ENCODE results near the gene SOD3.
A peak's percentile ranks its signal among the peaks of the same experiment; 100 is the strongest.

SOD3 gene

DNA sequence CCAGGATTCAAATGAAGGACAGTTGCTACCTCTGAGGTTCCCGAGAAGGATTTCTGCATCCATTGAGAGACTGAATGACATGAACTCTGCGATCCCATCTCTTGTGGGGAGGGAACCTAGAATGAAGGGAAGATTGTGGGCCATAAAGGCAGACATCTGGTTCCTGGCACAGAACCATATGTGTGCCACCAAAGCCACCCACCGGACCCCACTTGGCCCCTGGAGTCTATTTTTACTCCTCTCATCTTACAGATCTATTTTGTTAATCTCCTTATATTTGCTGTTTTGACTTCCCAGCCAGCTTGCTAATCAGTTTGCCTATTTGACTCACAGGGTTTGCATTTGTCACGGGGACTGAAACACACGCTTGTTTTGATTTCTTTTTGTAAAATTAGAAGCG lies 7.3 kb downstream of the SOD3 start:
- ChIA-PET CTCF (no interaction called here), POLR2A (no interaction called here)
- Histone ChIP-seq H3K4me1 (ENCODE audit: control extremely low read depth in 1 of 4, control insufficient read depth in 4 of 4, insufficient read depth in 4 of 4, low read length in 3 of 4) (peaks cover 0 to 26% (median 11%) of the 10 kb centered on the region in 4 experiments), H3K9me3 (ENCODE audit: control extremely low read depth in 1 of 5, control insufficient read depth in 4 of 5, insufficient read depth in 2 of 5, low read depth in 1 of 5, low read length in 4 of 5) (no peaks in the 10 kb centered on the region), H3K27me3 (replicated peaks in 2 of 5; ENCODE audit: control insufficient read depth in 4 of 5, insufficient read depth in 5 of 5, low read length in 4 of 5) (peaks cover 0 to 45% (median 32%) of the 10 kb centered on the region in 5 experiments), H3K36me3 (ENCODE audit: control insufficient read depth in 4 of 4, insufficient read depth in 4 of 4, low read length in 3 of 4) (no peaks in the 10 kb centered on the region), H3K4me3 (ENCODE audit: control insufficient read depth in 1 of 7, extremely low read depth in 1 of 7, insufficient read depth in 4 of 7, low read depth in 2 of 7, low read length in 6 of 7) (no peak overlapping the region), H3K27ac (ENCODE audit: insufficient read depth in 1 of 2, low read depth in 1 of 2, low read length in 2 of 2, poor library complexity in 1 of 2, severe bottlenecking in 2 of 2) (no peak overlapping the region)
- DNase-seq: no peak
- 90% methylated on average over 2 of the region's 6 CpGs for WGBS (ENCODE audit: insufficient coverage)

DNA sequence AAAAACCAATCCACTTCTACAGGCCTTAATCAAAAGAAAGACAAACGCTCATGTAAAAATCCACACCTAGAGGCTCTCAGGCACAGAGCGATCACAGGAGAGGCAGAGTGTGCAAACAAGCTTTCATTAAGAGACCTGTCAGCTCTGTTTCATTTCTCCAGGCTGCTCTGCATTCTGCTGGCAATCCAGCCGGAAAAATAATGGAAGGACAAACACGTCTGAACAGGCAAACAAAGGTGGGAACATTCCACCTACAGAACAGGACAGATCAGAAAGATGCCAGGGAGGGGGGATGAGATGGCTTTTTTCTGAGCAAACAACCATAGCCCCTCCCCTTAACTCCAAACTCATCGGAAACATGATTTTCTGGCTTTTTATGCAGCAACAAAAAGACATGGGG lies 9.7 kb downstream of the SOD3 start:
- POLR2A ChIA-PET: interaction anchor here (0.6 kb wide), 1 partner anchor 562 kb away, joined by 3 read pairs; no protein-coding TSS in a partner anchor
- CTCF ChIA-PET: no interaction called here

DNA sequence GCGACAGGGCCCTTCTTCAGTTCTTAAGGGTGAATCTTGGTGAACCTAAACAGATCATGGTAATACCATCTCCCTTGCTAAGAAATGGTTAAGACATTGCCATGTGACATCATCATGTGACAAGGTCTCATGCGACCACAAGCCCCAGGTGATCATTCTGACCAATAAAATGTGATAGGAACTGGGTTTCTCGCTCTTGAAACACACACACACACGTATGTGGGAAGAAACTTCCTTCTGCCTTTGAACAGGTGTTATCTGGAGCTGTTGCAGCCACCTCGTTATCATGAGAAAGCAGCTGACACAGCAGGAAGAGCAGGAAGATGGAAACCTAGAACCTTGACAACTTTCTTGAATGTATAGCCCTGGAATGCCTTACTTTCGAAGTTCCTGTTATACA lies 10.2 kb downstream of the SOD3 start:
- H3K9me3 ChIP-seq (ENCODE audit: control extremely low read depth in 1 of 5, control insufficient read depth in 4 of 5, insufficient read depth in 2 of 5, low read depth in 1 of 5, low read length in 4 of 5): no peaks in the 10 kb centered on the region
- peaks cover 0 to 15% (median 5%) of the 10 kb centered on the region in 4 experiments for H3K4me1 ChIP-seq (ENCODE audit: control extremely low read depth in 1 of 4, control insufficient read depth in 4 of 4, insufficient read depth in 4 of 4, low read length in 3 of 4)
- no peak overlapping the region for H3K4me3 ChIP-seq (ENCODE audit: control insufficient read depth in 1 of 7, extremely low read depth in 1 of 7, insufficient read depth in 4 of 7, low read depth in 2 of 7, low read length in 6 of 7)
- DNase-seq: peak; percentile 15 to 79 (median 61)
- CTCF ChIA-PET: no interaction called here
- 47% methylated on average over 3 of the region's 6 CpGs for WGBS (ENCODE audit: insufficient coverage)
- H3K27me3 ChIP-seq (replicated peaks in 2 of 5; ENCODE audit: control insufficient read depth in 4 of 5, insufficient read depth in 5 of 5, low read length in 4 of 5): peaks cover 0 to 16% (median 12%) of the 10 kb centered on the region in 5 experiments
- H3K27ac ChIP-seq (ENCODE audit: insufficient read depth in 1 of 2, low read depth in 1 of 2, low read length in 2 of 2, poor library complexity in 1 of 2, severe bottlenecking in 2 of 2): no peak overlapping the region
- POLR2A ChIA-PET: no interaction called here
- H3K36me3 ChIP-seq (ENCODE audit: control insufficient read depth in 4 of 4, insufficient read depth in 4 of 4, low read length in 3 of 4): no peaks in the 10 kb centered on the region

More for the DNA sequence above, 9.7 kb downstream of the SOD3 start:
- H3K4me1 ChIP-seq (ENCODE audit: control extremely low read depth in 1 of 4, control insufficient read depth in 4 of 4, insufficient read depth in 4 of 4, low read length in 3 of 4): peaks cover 0 to 19% (median 7%) of the 10 kb centered on the region in 4 experiments
- no peaks in the 10 kb centered on the region for H3K9me3 ChIP-seq (ENCODE audit: control extremely low read depth in 1 of 5, control insufficient read depth in 4 of 5, insufficient read depth in 2 of 5, low read depth in 1 of 5, low read length in 4 of 5)
- peaks cover 0 to 21% (median 16%) of the 10 kb centered on the region in 5 experiments for H3K27me3 ChIP-seq (replicated peaks in 2 of 5; ENCODE audit: control insufficient read depth in 4 of 5, insufficient read depth in 5 of 5, low read length in 4 of 5)
- DNase-seq: no peak
- H3K27ac ChIP-seq (ENCODE audit: insufficient read depth in 1 of 2, low read depth in 1 of 2, low read length in 2 of 2, poor library complexity in 1 of 2, severe bottlenecking in 2 of 2): no peak overlapping the region
- 90% methylated on average over 3 of the region's 5 CpGs for WGBS (ENCODE audit: insufficient coverage)
- no peak overlapping the region for H3K4me3 ChIP-seq (ENCODE audit: control insufficient read depth in 1 of 7, extremely low read depth in 1 of 7, insufficient read depth in 4 of 7, low read depth in 2 of 7, low read length in 6 of 7)
- no peaks in the 10 kb centered on the region for H3K36me3 ChIP-seq (ENCODE audit: control insufficient read depth in 4 of 4, insufficient read depth in 4 of 4, low read length in 3 of 4)

DNA sequence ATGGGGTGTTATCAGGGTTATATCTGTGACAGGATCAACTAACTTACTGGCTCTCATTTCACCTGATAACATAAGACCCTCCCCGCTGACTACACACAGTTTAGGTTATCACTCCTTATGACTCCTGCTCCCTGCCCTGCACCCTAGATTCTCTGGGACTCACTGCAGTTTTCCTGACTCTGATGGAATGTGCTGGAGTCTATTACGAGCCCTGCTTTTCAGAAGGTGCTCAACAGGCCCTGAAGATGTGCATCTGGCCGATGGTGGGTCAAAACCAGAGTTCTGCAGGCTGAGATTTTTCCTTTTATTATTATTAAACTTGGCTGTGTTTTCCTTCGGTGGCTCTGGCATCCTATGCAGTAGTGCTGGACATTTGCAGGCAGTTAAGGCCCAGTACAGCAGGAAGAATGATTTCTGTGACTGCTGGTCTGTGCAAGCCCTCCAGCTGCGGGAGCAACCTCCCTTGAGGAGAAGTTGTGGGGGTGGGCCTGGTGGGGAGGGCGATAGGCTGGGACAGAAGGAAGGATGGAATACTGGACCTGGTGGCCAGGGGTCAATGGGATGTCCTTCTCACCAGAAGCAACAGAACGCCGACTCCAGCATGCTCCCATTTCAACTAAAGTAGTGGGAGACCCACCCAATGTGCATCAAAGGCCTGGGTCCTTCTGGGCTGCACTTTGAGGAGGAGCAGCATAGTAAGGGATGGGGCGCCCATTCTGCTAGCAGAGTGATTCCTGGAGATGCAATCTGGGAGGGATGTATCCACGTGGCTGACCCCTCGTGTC lies 11.0 kb downstream of the SOD3 start:
- ChIA-PET POLR2A (no interaction called here), CTCF (no interaction called here)
- WGBS (ENCODE audit: insufficient coverage): 99% methylated on average over 7 of the region's 11 CpGs
- Histone ChIP-seq H3K4me3 (ENCODE audit: control insufficient read depth in 1 of 7, extremely low read depth in 1 of 7, insufficient read depth in 4 of 7, low read depth in 2 of 7, low read length in 6 of 7) (no peak overlapping the region), H3K27ac (ENCODE audit: insufficient read depth in 1 of 2, low read depth in 1 of 2, low read length in 2 of 2, poor library complexity in 1 of 2, severe bottlenecking in 2 of 2) (no peak overlapping the region), H3K9me3 (ENCODE audit: control extremely low read depth in 1 of 5, control insufficient read depth in 4 of 5, insufficient read depth in 2 of 5, low read depth in 1 of 5, low read length in 4 of 5) (no peaks in the 10 kb centered on the region), H3K36me3 (ENCODE audit: control insufficient read depth in 4 of 4, insufficient read depth in 4 of 4, low read length in 3 of 4) (no peaks in the 10 kb centered on the region), H3K4me1 (ENCODE audit: control extremely low read depth in 1 of 4, control insufficient read depth in 4 of 4, insufficient read depth in 4 of 4, low read length in 3 of 4) (peaks cover 0 to 12% (median 4%) of the 10 kb centered on the region in 4 experiments), H3K27me3 (replicated peaks in 2 of 5; ENCODE audit: control insufficient read depth in 4 of 5, insufficient read depth in 5 of 5, low read length in 4 of 5) (peaks cover 0 to 8% (median 5%) of the 10 kb centered on the region in 5 experiments)
- no peak for DNase-seq

DNA sequence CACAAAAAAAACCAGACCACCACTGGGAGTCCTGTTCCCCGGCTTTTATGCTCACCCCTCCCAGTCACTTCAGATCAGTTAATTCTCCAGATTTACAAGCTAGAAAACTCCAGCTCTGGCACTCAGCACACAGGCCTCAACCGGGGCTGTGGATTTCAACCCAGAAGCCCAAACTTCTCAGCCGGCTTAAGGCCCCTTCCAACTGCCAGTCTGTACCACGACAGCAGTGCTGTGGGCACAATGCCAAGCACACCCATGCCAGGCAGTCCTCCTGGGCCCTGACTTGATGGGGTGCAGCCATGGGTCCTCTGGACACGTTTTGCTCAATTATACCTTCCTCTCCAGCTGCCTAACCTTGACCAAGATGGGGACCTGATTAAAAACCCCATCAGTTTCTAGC lies 12.2 kb downstream of the SOD3 start:
- Histone ChIP-seq H3K4me3 (ENCODE audit: control insufficient read depth in 1 of 7, extremely low read depth in 1 of 7, insufficient read depth in 4 of 7, low read depth in 2 of 7, low read length in 6 of 7) (no peak overlapping the region), H3K36me3 (ENCODE audit: control insufficient read depth in 4 of 4, insufficient read depth in 4 of 4, low read length in 3 of 4) (no peaks in the 10 kb centered on the region), H3K4me1 (ENCODE audit: control extremely low read depth in 1 of 4, control insufficient read depth in 4 of 4, insufficient read depth in 4 of 4, low read length in 3 of 4) (peaks cover 0 to 12% (median 4%) of the 10 kb centered on the region in 4 experiments), H3K27ac (ENCODE audit: insufficient read depth in 1 of 2, low read depth in 1 of 2, low read length in 2 of 2, poor library complexity in 1 of 2, severe bottlenecking in 2 of 2) (no peak overlapping the region), H3K27me3 (replicated peaks in 2 of 5; ENCODE audit: control insufficient read depth in 4 of 5, insufficient read depth in 5 of 5, low read length in 4 of 5) (peaks cover 0 to under 1% (median 0%) of the 10 kb centered on the region in 5 experiments), H3K9me3 (ENCODE audit: control extremely low read depth in 1 of 5, control insufficient read depth in 4 of 5, insufficient read depth in 2 of 5, low read depth in 1 of 5, low read length in 4 of 5) (peaks cover 0 to under 1% (median 0%) of the 10 kb centered on the region in 5 experiments)
- ChIA-PET CTCF (no interaction called here), POLR2A (no interaction called here)
- no peak for DNase-seq
- WGBS (ENCODE audit: insufficient coverage): 80% methylated on average over 5 of the region's 5 CpGs

DNA sequence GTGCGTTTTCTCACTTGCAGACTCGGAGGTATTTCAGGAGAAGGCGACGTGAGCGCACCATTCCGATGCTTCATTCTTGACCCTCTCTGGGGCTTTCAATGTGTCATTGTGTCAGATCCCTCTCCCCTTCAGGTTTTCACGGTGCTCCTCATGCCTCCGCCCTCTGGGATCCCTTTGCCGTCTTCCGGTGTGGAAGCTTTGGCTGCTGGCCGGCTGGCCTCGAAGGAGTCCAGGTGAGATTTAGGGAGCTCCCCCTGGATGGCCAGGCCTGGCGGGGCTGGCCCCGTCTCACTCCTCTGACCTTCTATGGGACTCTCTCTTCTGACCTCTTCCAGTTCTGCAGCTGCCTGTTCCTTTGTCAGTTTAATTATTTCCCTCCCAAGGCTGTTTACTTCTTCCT lies 12.9 kb downstream of the SOD3 start:
- peaks cover 0 to 3% (median 0%) of the 10 kb centered on the region in 4 experiments for H3K36me3 ChIP-seq (ENCODE audit: control insufficient read depth in 4 of 4, insufficient read depth in 4 of 4, low read length in 3 of 4)
- H3K27ac ChIP-seq (ENCODE audit: insufficient read depth in 1 of 2, low read depth in 1 of 2, low read length in 2 of 2, poor library complexity in 1 of 2, severe bottlenecking in 2 of 2): no peak overlapping the region
- no peak overlapping the region for H3K4me3 ChIP-seq (ENCODE audit: control insufficient read depth in 1 of 7, extremely low read depth in 1 of 7, insufficient read depth in 4 of 7, low read depth in 2 of 7, low read length in 6 of 7)
- WGBS (ENCODE audit: insufficient coverage): 97% methylated on average over 13 of the region's 14 CpGs
- H3K9me3 ChIP-seq (ENCODE audit: control extremely low read depth in 1 of 5, control insufficient read depth in 4 of 5, insufficient read depth in 2 of 5, low read depth in 1 of 5, low read length in 4 of 5): peaks cover 0 to 7% (median 0%) of the 10 kb centered on the region in 5 experiments
- ChIA-PET POLR2A (no interaction called here), CTCF (interaction anchor here (1.7 kb wide), 1 partner anchor 9 kb away, joined by 5 read pairs; no protein-coding TSS in a partner anchor)
- no peaks in the 10 kb centered on the region for H3K27me3 ChIP-seq (replicated peaks in 2 of 5; ENCODE audit: control insufficient read depth in 4 of 5, insufficient read depth in 5 of 5, low read length in 4 of 5)
- H3K4me1 ChIP-seq (ENCODE audit: control extremely low read depth in 1 of 4, control insufficient read depth in 4 of 4, insufficient read depth in 4 of 4, low read length in 3 of 4): peaks cover 0 to 12% (median 4%) of the 10 kb centered on the region in 4 experiments
- no peak for DNase-seq

DNA sequence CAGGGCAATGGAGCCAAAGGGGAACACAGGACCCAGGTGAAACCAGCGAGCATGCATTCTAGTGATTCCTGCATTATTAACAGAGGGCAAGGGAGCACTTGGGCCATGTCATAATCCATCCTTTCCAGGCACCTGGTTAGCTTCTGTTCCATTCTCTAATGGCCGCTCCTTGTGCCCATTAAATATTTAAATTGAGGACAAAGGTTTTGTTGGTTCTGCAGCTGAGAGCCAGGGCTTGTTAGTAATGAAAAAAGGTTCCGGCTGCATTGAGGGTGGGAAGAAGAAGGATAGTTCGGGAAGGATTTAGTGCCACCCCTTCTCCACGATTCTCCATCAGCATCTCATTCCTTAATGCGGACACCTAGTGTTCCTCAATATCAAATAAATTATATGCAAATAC lies 13.6 kb downstream of the SOD3 start:
- CTCF ChIA-PET: interaction anchor here (1.7 kb wide), 1 partner anchor 8 kb away, joined by 5 read pairs; no protein-coding TSS in a partner anchor
- POLR2A ChIA-PET: no interaction called here
- Histone ChIP-seq H3K9me3 (ENCODE audit: control extremely low read depth in 1 of 5, control insufficient read depth in 4 of 5, insufficient read depth in 2 of 5, low read depth in 1 of 5, low read length in 4 of 5) (peaks cover 0 to 7% (median 0%) of the 10 kb centered on the region in 5 experiments), H3K27me3 (replicated peaks in 2 of 5; ENCODE audit: control insufficient read depth in 4 of 5, insufficient read depth in 5 of 5, low read length in 4 of 5) (no peaks in the 10 kb centered on the region), H3K36me3 (ENCODE audit: control insufficient read depth in 4 of 4, insufficient read depth in 4 of 4, low read length in 3 of 4) (peaks cover 0 to 3% (median 0%) of the 10 kb centered on the region in 4 experiments), H3K4me1 (ENCODE audit: control extremely low read depth in 1 of 4, control insufficient read depth in 4 of 4, insufficient read depth in 4 of 4, low read length in 3 of 4) (peaks cover 0 to 12% (median 4%) of the 10 kb centered on the region in 4 experiments), H3K27ac (ENCODE audit: insufficient read depth in 1 of 2, low read depth in 1 of 2, low read length in 2 of 2, poor library complexity in 1 of 2, severe bottlenecking in 2 of 2) (no peak overlapping the region), H3K4me3 (ENCODE audit: control insufficient read depth in 1 of 7, extremely low read depth in 1 of 7, insufficient read depth in 4 of 7, low read depth in 2 of 7, low read length in 6 of 7) (no peak overlapping the region)
- WGBS (ENCODE audit: insufficient coverage): 89% methylated on average over 3 of the region's 6 CpGs
- no peak for DNase-seq

All from common myeloid progenitor, CD34-positive (primary cell).